Kidney epithelial cell (primary cell): ENCODE results near the gene CLDN19. TPM values are rescaled to one million over a fixed set of nuclear protein-coding genes. Genes with fewer than 3 reads are reported as not detected.

ENCODE experiments used
- DNase-seq: peaks from one replicate; pipeline ENCODE4 v3.0.0-alpha.2; 2010; ENCODE audit warnings: low read depth
- H3K27me3 ChIP-seq: 2 replicates; pipeline ENCODE4 v1.6.0; 2011; ENCODE audit warnings: low read length; ENCODE audit not compliant: control insufficient read depth, insufficient read depth
- H3K36me3 ChIP-seq: 2 replicates; pipeline ENCODE4 v1.5.1; 2011; ENCODE audit warnings: low read length; ENCODE audit not compliant: control insufficient read depth, insufficient read depth
- H3K4me3 ChIP-seq: 2 replicates; pipeline ENCODE4 v1.5.1; 2011; ENCODE audit warnings: low read depth, mild to moderate bottlenecking, control low read depth, low read length
- CTCF ChIP-seq: IDR thresholded peaks from 2 replicates; pipeline ENCODE4 v1.5.1; 2011; ENCODE audit warnings: mild to moderate bottlenecking, moderate library complexity, low read length, control low read depth, inconsistent platforms; ENCODE audit not compliant: insufficient read depth, poor library complexity, severe bottlenecking
- total RNA-seq: library from RNA; depleted of rRNA; stranded (reverse); fragments of >200 nt; gene quantifications from 2 replicates; pipeline ENCODE4 v1.2.3, GENCODE V29; 2015

Gene CLDN19
- total RNA-seq: 0.08 and 2.5 TPM in 2 replicates

GRCh38 chr1:42739753-42740700, at the start of gene CLDN19:
TSS of gene CLDN19 (minus strand) at chr1:42740236. CDS start at chr1:42740063, 173 bp downstream.
- no peak for DNase-seq
- Histone ChIP-seq H3K4me3 (no peak within 1 kb of the TSS), H3K27me3 (peaks cover 8% of the 10 kb centered on the region), H3K36me3 (no peaks in the 10 kb centered on the region)
- TF ChIP-seq CTCF: no peak

- H3K27me3 ChIP-seq: peaks cover 12% of the 10 kb centered on the region
- no peaks in the 10 kb centered on the region for H3K36me3 ChIP-seq
- no peak for TF ChIP-seq CTCF
- no peak overlapping the region for H3K4me3 ChIP-seq
- no peak for DNase-seq
These were observed 48.0 kb upstream of the CLDN19 start for GRCh38 chr1:42788021-42788420.

- no peak for DNase-seq
- Histone ChIP-seq H3K4me3 (no peak overlapping the region), H3K27me3 (peaks cover 12% of the 10 kb centered on the region), H3K36me3 (no peaks in the 10 kb centered on the region)
- no peak for TF ChIP-seq CTCF
These were observed 46.1 kb upstream of the CLDN19 start for GRCh38 chr1:42786097-42786496.

- no peak for TF ChIP-seq CTCF
- no peak for DNase-seq
- Histone ChIP-seq H3K27me3 (peaks cover 12% of the 10 kb centered on the region), H3K4me3 (peak within 1 kb of the TSS; percentile 34), H3K36me3 (no peaks in the 10 kb centered on the region)
These were observed 45.1 kb upstream of the CLDN19 start, which contains the start of gene TMEM269 for GRCh38 chr1:42784946-42785693. TSS of gene TMEM269 (plus strand) at chr1:42784991. CDS start at chr1:42789894, 4,903 bp downstream.

- peaks cover 12% of the 10 kb centered on the region for H3K27me3 ChIP-seq
- H3K4me3 ChIP-seq: no peak overlapping the region
- DNase-seq: no peak
- H3K36me3 ChIP-seq: no peaks in the 10 kb centered on the region
- no peak for TF ChIP-seq CTCF
These were observed 44.5 kb upstream of the CLDN19 start for GRCh38 chr1:42784547-42784945.
